GM19099 (cell line): ENCODE results near the gene TAS1R1.

Source experiments
- POLR2A ChIP-seq: IDR thresholded peaks from 3 replicates; pipeline ENCODE4 v1.6.1; 2011; ENCODE audit warnings: low read depth; ENCODE audit not compliant: insufficient read length; ENCODE audit errors: extremely low read depth

TAS1R1 gene

DNA sequence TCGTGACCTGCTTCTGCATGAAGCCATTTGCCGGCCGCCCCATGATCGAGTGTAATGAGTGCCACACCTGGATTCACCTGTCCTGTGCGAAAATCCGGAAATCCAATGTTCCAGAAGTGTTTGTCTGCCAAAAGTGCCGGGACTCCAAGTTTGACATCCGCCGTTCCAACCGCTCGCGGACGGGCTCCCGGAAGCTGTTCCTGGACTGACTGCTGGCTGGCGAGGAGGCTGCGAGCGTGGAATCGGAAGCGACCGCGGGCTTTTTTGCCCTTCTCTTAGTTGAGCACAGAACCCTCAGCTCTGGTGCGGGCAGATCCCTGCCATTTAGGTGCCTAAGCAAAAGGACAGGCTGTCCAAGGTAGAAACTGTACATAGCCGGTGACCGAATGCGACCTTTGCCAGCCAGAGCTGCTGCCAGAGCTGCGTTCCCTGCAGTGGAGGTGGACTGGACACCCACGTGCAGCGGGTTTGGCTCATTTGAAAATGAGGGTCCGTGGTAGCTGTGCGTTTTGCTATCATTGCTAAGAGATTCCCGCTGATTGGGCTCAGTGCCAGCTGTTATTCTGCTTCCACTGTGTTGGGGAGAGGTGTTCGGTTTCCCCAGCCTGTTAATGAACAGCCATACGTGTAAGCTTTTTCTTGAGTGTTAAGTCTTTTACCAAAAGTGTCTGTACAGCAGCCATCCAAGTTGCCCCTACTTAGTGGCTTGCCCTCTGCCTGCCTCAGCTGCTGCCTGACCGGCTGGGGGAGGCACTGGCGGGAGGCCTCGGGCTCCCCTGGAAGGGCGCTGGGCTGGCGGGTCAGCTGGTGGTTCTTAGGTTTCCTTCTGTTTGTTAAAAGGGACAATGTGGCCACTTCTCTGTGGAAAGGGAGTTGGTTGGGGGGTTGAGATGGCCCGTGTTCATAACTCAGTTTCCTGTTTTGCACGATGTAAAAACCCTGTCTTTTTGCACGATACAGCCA is 66.6 kb downstream of the TAS1R1 start:
- TF ChIP-seq POLR2A, result no peak

DNA sequence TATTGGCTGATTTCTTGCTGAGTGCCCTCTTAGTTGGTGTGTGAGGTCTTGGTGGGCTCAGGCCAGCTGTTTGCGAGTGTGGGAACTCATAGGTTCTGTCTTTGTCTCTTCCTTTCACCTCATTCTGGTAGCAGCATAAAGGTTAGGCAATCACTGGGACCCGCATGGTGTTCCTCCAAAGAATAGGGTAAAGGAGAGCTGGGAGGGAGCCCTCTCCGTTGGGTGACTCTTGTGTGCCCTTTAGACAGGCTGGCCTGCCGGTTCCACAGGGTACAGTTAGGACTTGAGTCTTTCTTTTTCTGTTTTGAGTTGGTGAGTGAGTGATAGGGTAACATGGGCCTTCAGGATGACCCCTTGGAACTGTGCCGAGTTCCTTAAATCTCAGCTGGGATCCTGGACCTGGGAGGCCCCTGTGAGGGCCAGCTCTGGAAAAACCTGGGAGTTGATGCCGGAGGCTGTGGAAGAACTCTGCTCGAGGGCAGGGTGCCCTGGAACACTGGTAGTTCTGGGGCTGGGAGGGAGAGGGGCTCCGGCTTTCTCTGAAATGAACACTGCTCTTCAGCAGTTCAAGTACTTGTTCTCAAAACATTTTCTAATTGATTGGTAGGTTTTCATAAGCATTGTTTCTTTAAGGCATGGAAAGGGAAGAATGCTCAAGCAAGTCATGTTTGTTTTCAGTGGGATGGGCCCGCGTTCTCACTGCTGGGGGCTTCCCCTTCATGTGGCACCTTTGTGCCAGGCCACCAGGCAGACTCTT is 67.5 kb downstream of the TAS1R1 start:
- no peak for TF ChIP-seq POLR2A

DNA sequence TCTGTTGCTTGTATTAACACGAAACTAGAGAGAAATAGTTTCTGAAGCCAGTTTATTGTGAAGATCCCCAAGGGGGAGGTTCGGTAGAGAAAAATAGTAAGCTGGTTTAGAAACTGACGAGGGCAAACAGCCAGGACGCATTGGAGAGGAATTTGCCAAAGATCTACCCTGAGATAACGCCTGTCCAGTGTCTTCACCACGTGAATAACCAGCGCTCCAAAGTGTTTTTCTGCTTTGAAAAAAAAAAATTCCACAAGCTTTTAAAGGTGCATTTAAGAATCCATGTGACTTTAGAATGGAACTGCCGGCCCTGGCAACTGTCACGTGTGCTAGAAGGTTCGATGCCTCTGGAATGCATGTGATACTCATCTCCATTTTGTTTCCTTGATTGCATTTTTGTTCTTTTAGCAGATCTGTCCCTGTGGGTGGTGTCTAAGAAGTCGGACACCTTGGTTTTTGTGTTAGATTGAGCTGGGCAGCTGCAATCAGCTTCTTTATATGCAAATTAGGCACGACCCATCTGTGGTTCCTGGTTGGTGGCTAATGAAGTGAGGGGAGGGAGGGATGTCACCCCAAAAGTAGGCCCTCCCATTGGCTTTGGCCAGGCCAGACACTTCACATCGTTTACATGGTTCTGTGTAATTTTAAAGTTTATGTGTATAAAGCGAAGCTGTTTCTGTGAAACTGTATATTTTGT is 68.3 kb downstream of the TAS1R1 start:
- no peak for TF ChIP-seq POLR2A

DNA sequence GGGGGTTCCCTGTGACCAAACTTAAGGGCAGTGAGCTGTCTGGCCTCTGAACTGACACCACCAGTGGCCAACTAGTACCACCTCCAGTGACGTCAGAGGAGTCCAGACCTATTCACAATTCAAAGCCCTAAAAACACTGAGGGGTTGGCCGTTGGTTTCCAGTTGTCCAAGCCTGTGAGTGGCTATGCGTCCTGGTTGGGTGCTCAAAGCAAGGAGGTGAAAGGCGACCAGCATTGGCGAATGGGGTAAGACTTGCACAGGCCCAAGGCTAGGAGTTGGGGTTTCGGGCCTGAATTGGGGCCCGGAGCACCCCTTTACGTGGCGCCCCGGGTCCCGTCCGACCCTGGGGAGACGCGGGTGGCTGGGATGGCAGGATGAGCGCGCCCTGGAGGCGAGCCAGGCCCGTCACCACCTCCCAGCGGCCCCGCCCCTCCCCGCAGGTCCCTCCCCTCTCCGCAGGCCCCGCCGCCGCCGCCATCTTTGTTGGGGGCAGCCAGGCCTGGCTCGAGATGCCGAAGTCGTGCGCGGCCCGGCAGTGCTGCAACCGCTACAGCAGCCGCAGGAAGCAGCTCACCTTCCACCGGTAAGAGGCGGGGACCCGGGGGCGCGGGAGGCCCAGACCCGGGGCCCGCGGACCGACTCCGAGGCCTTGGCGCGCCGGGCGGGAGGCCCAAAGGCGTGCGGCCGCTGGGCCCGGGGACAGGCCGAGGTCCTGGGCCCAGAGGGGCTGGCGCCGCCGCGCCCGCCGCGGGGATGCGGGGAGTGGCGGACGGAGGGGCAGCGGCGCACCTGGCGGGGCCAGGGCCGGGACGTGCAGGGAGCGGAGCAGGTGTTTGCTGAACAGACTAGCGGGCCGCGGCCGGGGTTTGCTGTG is 69.8 kb downstream of the TAS1R1 start, which contains the start of gene THAP3:
THAP3 (plus strand) TSS at position 159 of the 874 bp plus-strand sequence; CDS start at position 510, 351 bp downstream.
- peak; percentile 43 for TF ChIP-seq POLR2A

DNA sequence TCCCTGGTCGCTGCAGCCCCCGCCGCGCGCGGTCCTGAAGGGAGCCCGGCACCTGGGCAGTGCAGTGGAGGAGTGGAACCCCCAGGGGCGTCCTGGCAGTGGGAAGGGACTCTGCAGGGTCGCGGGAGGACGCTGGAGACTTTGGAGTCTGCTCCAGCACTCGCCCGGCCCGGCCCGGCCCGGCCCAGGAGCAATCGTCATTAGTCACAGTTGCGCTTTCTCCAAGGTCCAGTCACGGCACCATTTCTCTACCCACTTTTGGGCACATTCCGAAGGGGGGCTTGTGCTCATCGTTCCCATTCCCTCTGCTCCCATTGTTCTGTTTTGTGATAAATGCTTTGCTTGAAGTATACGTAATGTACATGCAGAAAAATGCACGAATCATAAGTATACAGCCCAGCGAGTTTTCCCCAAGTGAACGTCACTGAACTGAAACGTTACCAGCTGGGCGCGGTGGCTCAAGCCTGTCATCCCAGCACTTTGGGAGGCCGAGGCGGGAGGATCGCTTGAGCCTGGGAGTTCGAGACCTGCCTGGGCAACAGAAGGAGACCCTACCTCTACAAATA is 70.6 kb downstream of the TAS1R1 start:
- TF ChIP-seq POLR2A, result no peak

DNA sequence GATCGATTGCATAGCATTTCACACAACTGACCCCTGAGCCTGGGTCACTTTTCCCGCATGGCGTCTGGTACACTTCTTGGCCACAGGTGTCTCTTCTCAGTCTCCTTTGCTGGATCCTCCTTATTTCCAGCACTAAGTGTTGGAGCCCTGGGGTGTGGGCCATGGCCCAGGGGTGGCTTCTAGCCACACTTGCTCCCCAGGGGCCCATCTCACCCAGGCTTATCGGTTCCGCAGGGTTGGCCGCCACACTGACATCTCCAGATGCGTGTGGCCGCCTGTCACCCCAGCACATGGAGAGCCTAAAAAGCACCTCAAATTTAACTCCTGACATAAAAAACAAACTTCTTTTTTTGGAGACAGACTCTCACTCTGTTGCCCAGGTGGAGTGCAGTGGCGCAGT is 71.9 kb downstream of the TAS1R1 start:
- no peak for TF ChIP-seq POLR2A

DNA sequence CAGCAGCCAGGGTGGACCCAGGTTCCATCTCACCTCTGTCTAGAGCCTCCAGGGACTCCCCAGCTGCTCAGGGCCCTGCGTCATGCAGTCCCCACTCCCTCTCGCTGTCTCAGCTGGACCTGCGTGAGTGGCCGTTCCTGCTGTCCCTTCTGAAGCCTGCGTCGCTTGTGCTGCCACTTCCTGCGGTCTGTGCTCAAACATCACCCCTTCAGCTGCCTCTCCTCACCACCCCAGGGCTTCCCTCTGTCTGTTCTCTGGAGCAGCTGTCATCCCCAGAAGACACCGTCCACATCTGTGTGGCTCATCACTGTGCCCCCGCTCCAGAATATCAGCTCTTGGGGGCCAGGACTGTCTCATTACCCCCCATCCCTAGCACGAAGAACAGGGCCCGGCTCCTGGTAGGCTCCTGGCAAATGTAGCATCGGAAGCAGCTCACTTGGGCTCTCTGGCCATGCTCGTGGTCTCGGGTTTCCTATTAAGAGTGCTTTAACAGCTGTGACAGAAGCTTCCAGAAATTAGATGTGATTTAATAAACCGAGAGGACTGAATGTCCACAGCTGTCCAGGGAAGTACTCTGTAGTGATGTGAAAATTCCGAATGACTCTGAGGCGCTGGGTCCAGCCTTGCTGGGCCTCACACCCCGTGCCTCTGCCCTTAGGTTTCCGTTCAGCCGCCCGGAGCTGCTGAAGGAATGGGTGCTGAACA is 72.9 kb downstream of the TAS1R1 start:
- no peak for TF ChIP-seq POLR2A

DNA sequence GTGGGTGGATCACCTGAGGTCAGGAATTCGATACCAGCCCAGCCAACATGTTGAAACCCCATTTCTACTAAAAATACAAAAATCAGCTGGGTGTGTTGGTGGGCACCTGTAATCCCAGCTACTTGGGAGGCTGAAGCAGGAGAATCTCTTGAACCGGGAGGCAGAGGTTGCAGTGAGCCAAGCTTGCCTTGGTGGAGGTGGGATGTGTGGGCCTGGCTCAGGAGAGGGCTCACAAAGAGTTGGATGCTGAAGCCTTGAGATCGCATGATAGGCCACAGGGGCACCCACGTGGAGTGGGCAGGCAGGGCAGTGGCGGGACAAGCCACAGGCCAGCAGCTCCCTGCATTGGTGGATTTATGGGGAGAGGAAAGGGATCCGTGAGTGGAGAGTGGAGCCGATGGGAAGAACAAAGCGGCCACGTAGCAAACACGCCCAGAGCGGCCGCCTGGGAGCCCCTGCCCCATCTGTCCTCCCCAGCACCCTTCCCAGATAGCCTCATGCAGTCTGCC is 73.9 kb downstream of the TAS1R1 start:
- TF ChIP-seq POLR2A, result no peak
